Measurements from ENCODE around the gene WDR27.

- no peak for TF ChIP-seq CTCF (IDR thresholded peaks at IDR 0.05)
- no peak for TF ChIP-seq POLR2AphosphoS5 (IDR thresholded peaks at IDR 0.05)
These were observed 159.3 kb downstream of the WDR27 start for GRCh38 chr6:169542491-169542890.

Measured in prostate gland (tissue), 2 donors.